Stimulated activated CD8-positive, alpha-beta memory T cell treated with anti-CD3 and anti-CD28 coated beads, Interleukin-4, amount 100 ng/mL, for 24 hours (primary cell): ENCODE data around the gene CNGA2.

Experiments
- DNase-seq: peaks from one replicate; pipeline ENCODE4 v3.0.0-alpha.2; 2020; ENCODE audit warnings: low read depth

Gene CNGA2

DNA sequence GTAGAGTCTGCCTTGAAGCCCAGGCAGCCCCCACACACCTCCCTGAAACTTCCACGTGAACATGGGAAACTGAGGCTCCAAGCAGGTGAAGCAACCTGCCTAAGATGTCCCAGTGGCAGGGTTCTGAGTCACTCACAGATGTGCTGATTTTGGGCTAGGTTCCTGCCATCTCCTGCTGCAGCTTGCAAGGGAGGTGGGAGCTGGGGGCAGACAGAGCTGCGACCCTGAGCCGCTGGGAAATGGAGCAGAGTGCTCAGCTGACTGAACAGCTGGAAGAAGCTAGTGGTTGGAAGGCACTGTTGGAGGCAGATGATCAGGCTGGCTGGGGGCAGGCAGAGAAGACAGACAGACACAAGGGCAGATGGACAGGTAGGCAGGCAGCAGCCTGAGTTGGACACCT, 22.3 kb upstream of the CNGA2 start:
- no peak for DNase-seq

- DNase-seq, result no peak
These were observed 20.7 kb upstream of the CNGA2 start for GRCh38 chrX:151713849-151714248.

- no peak for DNase-seq
These were observed 20.2 kb upstream of the CNGA2 start for GRCh38 chrX:151714362-151714761.

GRCh38 chrX:151715752-151716151, 18.8 kb upstream of the CNGA2 start, which contains the start of gene FATE1:
TSS of gene FATE1 (plus strand) at chrX:151716035. CDS start at chrX:151716120, 85 bp downstream.
- DNase-seq, result no peak

DNA sequence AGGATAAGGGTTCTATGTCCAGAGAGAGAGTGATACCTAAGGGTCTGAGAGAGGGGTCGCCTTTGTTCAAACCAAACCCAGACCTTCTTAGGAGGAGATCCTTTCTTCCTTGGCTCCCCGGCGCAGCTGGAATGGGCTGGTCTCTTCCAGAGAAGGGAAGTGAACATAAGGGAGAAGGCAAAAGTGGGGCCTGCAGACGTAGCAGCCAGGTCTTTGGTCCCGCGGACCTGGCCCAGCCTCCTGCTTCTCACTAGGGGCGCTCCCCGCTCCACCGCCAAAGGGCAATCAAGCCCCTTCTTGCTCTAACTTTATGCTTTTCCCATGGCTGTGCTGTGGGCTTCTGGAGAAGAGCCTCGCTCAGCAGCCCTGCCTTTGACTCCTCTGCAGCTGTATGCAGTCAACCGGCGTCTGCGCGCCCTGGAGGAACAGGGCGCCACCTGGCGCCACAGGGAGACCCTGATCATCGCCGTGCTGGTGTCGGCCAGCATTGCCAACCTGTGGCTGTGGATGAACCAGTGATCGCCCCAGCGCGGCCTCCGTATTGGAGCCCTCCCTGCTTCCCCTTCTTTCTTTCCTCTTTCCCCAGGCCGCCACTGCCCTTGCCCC, 12.2 kb upstream of the CNGA2 start:
- no peak for DNase-seq

- DNase-seq, result no peak
These were observed 11.3 kb upstream of the CNGA2 start for GRCh38 chrX:151723156-151723760.

- DNase-seq, result no peak
These were observed 9.8 kb upstream of the CNGA2 start for GRCh38 chrX:151724563-151725337.

DNA sequence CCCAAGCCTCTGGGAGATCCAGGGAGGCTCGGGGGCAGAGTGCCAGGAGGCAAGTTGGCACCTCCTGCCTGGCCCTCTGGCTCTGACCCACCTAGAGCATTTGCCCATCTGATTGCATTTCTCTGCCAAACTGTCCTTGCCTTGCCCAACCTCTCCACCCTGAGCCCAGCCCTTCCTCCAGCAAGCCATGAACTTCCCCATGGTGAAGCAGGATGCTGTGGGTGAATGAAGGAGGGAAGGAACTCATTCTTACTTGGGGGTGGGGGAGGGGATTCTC, 9.3 kb upstream of the CNGA2 start:
- no peak for DNase-seq

DNA sequence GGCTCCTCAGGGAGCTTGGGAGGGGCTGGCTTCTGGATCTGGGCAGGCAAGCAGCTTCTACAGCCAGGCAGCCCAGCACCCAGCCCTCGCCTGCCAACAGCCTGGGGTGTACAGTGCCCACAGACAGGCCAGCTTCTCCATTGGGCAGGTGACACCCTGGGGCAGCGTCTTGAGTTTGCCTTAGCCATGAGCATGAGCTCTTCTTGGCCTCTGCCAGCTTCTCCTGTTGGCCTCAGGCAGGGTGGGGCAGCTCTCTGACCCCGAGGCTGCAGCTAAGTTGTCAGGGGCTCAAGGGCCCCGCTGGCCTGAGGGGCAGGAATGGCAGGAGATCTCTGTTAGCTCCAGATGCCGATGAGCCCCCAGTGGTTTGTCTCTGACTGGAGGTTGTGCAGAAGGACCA, 7.8 kb upstream of the CNGA2 start:
- DNase-seq, result no peak

- no peak for DNase-seq
These were observed 7.2 kb upstream of the CNGA2 start for GRCh38 chrX:151727346-151727745.

GRCh38 chrX:151729056-151729725, 5.4 kb upstream of the CNGA2 start:
- DNase-seq, result no peak

- DNase-seq, result no peak
These were observed 673 bp downstream of the CNGA2 start for GRCh38 chrX:151735219-151735618.

DNA sequence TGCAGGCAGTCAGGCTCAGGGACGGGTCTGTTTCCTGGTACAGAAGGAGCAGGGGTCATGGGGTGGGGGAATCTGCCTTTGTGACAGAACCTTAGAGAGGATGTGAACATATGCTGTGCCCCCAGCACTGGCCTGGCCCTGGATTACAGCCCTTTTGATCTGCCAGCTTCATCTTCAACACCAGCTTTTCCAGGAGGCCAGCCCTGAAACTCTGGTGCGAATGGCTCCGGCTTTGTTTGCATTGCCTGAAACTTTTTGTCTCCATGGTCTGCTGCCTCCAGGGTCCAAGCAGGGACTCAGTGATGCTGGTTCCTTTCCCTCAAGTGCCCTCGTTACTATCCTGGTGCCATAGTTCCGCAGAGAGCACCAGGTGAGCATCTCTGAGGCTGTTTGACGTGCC, 2.1 kb downstream of the CNGA2 start:
- no peak for DNase-seq

- no peak for DNase-seq
These were observed 2.9 kb downstream of the CNGA2 start for GRCh38 chrX:151737494-151737893.

- no peak for DNase-seq
These were observed 4.2 kb downstream of the CNGA2 start for GRCh38 chrX:151738751-151739150.

- no peak for DNase-seq
These were observed 7.1 kb downstream of the CNGA2 start for GRCh38 chrX:151741606-151742005.

DNA sequence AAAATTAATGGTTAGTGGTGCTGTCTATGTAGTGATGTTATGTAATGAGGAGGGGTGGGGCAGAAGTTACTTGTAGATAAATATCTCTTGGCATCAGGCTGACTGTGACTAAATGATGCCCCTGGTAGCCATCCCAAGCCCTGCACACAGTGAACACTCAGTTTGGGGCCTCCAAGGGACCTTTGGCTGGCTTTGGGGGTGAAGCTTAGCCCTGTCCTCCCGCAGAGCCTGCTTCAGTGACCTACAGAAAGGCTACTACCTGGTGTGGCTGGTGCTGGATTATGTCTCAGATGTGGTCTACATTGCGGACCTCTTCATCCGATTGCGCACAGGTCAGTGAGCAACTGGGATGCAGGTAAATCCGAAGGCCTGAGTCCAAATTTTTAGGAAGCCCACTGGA, 7.8 kb downstream of the CNGA2 start:
- DNase-seq, result no peak

GRCh38 chrX:151743651-151744470, 9.3 kb downstream of the CNGA2 start:
- DNase-seq, result no peak

GRCh38 chrX:151745651-151746050, 11.1 kb downstream of the CNGA2 start:
- DNase-seq, result no peak

DNA sequence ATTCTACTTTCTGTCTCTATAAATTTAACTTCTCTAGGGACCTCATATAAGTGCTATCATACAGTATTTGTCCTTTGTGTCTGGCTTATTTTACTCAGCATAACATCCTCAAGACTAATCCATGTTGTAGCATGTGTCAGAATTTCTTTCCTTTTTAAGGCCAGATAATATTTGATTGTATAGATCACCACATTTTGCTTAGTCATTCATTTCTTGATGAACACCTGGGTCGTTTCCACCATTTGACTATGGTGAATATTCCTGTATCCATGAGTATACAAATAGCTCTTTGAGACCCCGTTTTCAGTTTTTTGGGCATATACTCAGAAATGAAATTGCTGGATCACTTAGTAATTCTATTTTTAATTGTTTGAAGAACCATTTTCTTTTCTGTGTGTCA, 12.0 kb downstream of the CNGA2 start:
- no peak for DNase-seq

DNA sequence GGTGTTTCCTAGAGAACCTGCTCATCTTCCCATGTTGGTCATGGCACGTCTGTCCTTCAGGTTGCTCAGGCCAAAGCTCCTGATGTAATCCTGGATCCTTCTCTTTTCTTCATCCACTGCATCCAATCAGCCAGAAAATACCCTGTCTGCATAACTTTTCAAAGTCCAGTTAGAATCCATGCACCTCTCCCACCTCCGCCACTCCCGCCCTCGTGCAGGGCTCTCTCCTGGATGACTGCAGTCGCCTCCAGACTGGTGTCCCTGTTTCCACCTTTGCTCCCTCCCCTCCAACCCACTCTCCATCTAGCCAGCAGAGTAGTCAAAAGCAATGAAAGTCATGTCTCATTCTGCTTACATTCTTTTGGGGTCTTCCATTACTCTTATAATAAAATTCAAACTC, 16.0 kb downstream of the CNGA2 start:
- no peak for DNase-seq

DNA sequence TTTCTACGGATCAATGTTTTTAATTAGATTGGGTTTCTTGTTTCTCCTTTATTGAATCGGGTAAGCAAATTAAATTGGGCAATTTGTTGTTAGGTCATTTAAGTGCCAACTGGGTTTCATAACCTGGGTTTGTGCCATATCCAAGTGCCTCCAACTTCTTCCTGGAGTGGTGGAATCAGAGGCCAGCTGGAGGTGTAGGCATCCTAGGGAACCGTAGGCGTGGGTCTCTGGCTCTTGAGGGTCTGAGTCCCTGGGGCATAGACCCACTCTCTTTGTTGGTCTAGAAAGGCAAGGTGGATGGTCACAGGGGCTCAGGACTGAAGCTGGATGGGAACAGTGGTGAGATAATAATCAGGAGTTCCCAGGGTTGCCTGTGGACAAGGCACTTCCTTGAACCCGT, 18.3 kb downstream of the CNGA2 start:
- no peak for DNase-seq
